ENCODE data around the gene DAZL.

The DAZL gene

DNA sequence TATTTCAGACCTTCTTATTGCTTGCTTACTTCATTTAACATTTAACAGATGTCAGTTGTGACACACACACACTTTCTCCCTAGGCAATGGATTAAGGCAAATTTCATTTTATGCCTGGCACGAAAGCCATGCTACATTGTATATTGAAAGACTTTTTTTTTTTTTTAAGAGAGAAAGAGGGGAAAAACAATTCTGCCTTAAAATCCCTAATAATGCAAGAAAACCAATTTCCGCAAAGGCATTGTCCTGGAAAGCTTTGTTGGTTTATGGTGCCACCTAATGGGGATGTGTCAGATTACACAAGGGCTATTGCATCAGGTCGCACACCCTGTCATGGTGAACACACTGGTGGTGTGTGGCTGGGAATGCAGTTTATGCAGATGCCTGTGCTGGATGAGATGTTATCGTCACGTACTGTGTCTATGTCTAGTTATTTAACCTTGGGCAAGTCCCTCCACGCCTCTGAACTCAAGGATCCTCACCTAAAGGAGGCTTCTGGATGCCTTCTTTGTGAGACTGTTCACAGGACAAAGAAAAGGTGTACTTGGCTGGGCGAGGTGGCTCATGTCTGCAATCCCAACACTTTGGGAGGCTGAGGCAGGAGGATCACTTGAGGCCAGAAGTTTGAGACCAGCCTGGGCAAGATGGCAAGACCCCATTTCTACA lies 54.4 kb downstream of the DAZL start:
- TF ChIP-seq, protein P1, sequence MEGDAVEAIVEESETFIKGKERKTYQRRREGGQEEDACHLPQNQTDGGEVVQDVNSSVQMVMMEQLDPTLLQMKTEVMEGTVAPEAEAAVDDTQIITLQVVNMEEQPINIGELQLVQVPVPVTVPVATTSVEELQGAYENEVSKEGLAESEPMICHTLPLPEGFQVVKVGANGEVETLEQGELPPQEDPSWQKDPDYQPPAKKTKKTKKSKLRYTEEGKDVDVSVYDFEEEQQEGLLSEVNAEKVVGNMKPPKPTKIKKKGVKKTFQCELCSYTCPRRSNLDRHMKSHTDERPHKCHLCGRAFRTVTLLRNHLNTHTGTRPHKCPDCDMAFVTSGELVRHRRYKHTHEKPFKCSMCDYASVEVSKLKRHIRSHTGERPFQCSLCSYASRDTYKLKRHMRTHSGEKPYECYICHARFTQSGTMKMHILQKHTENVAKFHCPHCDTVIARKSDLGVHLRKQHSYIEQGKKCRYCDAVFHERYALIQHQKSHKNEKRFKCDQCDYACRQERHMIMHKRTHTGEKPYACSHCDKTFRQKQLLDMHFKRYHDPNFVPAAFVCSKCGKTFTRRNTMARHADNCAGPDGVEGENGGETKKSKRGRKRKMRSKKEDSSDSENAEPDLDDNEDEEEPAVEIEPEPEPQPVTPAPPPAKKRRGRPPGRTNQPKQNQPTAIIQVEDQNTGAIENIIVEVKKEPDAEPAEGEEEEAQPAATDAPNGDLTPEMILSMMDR (IDR thresholded peaks at IDR 0.05; ENCODE audit: borderline replicate concordance, insufficient read depth, low read depth, low read length) = peak; percentile 72
- no peak overlapping the region for H3K4me3 ChIP-seq (ENCODE audit: low read depth, low read length)

DNA sequence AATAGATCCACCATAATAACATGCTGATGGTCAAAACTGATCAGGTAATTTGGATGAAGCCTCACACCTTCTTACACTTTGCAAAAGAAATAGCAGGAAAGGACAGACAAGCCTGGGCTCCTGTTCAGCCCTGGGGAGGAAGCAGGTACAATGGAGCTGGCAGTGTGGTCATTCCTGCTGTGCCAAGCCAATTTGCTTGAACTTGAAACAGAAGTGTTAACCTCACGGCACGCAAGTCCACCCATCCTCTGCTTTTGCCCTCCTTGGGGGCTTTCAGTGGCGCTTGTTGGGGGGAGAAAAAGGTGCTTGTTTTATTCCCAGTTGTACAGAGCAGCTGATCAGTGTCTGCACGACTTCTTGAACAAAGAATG lies 54.9 kb downstream of the DAZL start:
- TF ChIP-seq, protein P1 (IDR thresholded peaks at IDR 0.05; ENCODE audit: borderline replicate concordance, insufficient read depth, low read depth, low read length) = no peak
- H3K4me3 ChIP-seq (ENCODE audit: low read depth, low read length) = no peak overlapping the region

DNA sequence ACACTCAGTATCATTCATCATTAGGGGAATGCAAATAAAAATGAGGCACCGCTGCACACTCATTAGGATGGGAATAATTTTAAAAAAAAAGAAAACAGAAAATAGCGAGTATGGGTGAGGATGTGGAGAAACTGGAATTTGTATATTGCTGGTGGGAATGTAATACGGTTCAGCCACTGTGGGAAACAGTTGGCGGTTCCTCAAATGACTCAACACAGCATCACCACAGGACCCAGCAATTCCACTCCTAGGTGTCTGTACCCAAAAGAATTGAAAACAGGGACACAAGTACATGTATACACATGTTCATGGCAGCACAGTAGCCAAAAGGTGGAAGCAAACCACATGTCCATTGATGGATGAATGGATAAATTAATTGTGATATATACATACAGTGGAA lies 56.5 kb downstream of the DAZL start:
- TF ChIP-seq, protein P1 (IDR thresholded peaks at IDR 0.05; ENCODE audit: borderline replicate concordance, insufficient read depth, low read depth, low read length) = no peak
- H3K4me3 ChIP-seq (ENCODE audit: low read depth, low read length) = no peak overlapping the region

DNA sequence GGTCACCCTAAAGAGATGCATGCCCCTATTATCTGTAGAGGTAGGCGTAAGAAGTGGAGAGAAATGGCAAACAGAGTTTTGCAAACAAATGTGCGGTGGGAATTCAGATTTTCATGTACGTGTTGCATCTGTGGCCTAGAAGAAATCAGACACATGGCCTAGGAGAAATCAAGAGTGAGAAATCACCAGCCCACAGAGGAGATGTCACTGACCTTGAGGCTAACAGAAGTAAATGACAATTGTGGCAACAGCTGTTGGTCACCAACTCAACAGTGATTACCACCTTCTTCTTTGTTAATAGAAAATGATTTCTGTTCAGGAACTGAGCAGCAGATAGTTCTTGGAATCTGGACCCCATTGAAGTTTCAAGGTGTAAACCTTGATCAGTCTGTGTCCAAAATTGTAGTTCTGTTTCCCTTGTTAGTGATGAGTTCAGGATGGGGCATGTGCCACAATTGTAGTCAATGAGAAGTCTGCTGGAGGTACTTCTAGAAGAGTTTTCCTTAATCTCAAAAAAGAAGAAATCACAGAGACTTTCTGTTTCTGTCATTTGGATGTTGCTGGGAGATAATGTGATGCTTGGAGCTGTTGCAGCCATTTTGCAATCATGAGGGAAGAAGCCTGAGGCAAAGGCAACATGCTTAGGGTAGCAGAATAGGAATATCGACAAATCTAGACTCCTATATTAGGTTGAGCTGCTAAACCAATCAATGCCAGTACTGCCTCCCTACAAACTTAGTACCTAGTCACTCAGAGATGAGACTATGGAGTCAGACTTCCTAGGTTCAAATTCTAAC lies 57.5 kb downstream of the DAZL start:
- H3K4me3 ChIP-seq (ENCODE audit: low read depth, low read length) = no peak overlapping the region

DNA sequence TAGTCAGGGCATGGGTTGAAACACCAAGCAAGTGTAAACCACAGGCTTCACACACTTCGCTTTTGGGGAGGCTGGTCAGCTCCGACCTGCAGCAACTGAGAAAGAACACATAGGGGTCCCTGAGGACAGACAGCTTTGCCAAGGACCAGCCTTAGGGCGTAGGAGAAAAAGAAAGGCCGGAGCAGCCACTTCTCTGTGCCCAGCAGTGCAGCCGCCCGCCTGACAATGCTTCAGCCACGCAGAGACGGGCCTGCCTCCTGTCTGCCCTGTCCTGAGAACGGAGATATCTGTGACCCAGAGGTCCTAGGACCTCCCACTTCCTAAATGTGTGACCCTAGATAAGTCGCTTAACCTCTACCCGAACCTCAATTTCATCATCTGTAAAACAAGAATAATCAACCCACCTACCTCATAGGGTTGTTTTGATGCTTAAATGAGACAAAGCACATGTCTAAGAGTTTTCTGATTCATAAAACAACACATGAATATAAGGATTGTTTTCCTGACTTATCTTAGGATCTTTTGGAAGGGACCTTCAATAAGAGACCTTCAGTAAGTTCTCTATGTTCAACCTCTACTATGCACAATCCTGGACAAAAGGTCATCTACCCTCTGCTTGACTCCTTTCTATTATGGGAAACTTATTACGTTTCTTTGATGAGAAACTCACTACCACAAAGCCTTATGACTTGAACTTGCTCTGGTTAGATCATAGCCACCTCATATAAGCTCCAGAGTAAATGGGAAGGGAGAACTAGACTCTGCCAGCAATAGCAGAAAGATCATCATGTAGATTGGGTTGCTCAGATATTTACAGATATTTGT lies 58.8 kb downstream of the DAZL start:
- TF ChIP-seq, protein P1 (IDR thresholded peaks at IDR 0.05; ENCODE audit: borderline replicate concordance, insufficient read depth, low read depth, low read length) = no peak
- H3K4me3 ChIP-seq (ENCODE audit: low read depth, low read length) = no peak overlapping the region

More for the DNA sequence above, 57.5 kb downstream of the DAZL start:
- TF ChIP-seq, protein P1 (IDR thresholded peaks at IDR 0.05; ENCODE audit: borderline replicate concordance, insufficient read depth, low read depth, low read length) = no peak

DNA sequence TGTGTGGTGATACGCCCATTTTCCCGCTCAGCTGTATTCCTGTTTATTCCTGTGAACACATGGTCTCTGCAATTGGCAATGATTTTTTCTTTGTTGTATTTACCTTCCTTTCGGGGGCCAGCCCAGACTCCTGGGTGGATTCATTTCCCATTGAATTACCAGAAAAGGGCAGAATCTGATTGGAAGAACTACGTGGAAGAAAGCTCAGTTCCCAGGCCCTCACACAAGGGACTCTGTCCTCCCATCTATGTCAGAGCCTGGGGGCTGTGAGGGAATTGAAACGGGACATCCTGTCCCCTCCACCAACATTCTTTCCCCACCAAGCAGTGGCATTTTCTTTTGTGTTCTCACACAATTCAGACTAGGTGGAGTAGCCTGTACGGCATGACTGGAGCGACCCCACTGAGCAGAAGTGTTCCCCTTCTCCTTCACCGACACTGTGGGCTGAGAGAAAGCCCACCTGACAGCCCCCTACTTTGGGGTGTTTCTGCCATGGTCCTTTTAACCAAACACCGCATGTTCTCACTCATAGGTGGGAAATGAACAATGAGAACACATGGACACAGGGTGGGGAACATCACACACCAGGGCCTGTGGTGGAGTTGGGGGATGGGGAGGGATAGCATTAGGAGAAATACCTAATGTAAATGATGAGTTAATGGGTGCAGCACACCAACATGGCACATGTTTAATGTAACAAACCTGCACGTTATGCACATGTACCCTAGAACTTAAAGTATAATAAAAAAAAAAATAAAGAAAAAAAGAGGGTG lies 59.6 kb downstream of the DAZL start:
- TF ChIP-seq, protein P1 (IDR thresholded peaks at IDR 0.05; ENCODE audit: borderline replicate concordance, insufficient read depth, low read depth, low read length) = no peak

More for the DNA sequence above, 59.6 kb downstream of the DAZL start:
- H3K4me3 ChIP-seq (ENCODE audit: low read depth, low read length) = no peak overlapping the region
